ENCODE results near the gene CLDN19. TPM values are rescaled to one million over a fixed set of nuclear protein-coding genes. Genes with fewer than 3 reads are reported as not detected.

Gene CLDN19
- total RNA-seq (not detected), polyA plus RNA-seq (0.79 TPM)
- long read RNA-seq, donor 1, result 0 reads
- long read RNA-seq, donor 2, result 0 reads
- long read RNA-seq, donor 3, result 0 reads
- long read RNA-seq, donor 4, result 0 reads

DNA sequence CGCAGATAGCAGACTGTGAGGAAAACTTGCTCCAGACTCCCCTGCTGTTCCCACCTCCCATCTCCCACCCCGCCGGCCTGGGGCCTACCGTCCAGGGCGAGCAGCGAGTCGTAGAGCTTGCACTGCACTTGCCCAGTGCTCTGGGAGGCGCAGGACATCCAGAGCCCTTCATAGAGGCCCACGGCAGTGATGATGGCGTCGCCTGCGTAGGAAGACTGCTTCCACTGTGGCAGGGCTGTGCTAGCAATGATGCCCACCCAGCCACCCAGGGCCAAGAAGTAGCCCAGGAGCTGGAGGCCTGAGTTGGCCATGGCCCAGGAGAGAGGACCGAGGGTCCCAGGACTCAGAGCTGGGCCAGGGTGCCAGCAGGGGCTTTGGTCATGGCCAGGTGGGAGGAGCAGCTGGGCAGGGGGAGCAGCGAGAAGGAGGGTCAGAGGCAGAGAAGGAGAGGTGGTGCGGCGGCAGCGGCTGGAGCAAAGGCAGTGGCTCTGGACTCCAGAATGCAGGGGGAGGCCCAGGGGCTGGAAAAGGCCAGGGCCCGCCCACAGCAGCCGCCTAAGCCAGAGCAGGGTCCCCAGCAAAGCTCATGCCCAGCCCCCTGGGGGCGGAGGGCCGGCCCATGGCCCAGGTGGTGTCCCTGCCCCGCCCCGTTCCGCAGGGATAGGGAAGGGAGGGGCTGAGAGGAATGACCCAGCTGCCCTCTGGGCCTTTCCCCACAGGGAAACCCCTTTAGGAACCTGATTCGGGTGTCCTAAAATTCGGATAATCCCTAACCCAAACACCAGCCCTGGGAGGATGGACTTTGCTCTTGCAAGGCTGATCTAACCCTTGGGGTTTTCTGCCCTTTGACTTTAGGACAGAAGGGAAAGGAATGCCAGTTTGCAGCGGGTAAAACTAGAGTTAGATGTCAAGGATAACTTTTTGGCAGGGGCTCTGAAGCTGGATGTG lies at the start of gene CLDN19:
Gene CLDN19, minus strand, starts transcription at position 484 of the 948 bp plus-strand sequence. Its CDS starts 173 bp downstream, at position 311.
- intact Hi-C loops (cut with DNase I), result loop anchor here in 3 of 4 donors (5.0 to 10.0 kb wide), 3 partner anchors 155 to 595 kb away; no protein-coding TSS in a partner anchor
- Histone ChIP-seq H3K27me3 (ENCODE audit: control insufficient read depth, insufficient read depth) (no peaks in the 10 kb centered on the region), H3K27ac (ENCODE audit: low read length) (no peak within 1 kb of the TSS), H3K9me3 (ENCODE audit: control insufficient read depth, low read length) (no peaks in the 10 kb centered on the region), H3K4me3 (ENCODE audit: low read length) (no peak within 1 kb of the TSS), H3K4me1 (ENCODE audit: control insufficient read depth, insufficient read depth, low read length) (no peaks in the 10 kb centered on the region)
- ATAC-seq (no peak), DNase-seq (no peak)
- WGBS, result 67% methylated on average over 27 of the region's 27 CpGs

- no peaks in the 10 kb centered on the region for H3K27me3 ChIP-seq (ENCODE audit: control insufficient read depth, insufficient read depth)
- H3K9me3 ChIP-seq (ENCODE audit: control insufficient read depth, low read length), result no peaks in the 10 kb centered on the region
- no peaks in the 10 kb centered on the region for H3K4me1 ChIP-seq (ENCODE audit: control insufficient read depth, insufficient read depth, low read length)
- H3K4me3 ChIP-seq (ENCODE audit: low read length), result no peak overlapping the region
- no peak for DNase-seq
- H3K27ac ChIP-seq (ENCODE audit: low read length), result no peak overlapping the region
- ATAC-seq, result no peak
- 97% methylated on average over 1 of the region's 1 CpG for WGBS
- intact Hi-C loops (cut with DNase I), result loop anchor here in 1 of 4 donors (10.0 kb wide), 1 partner anchor 287 kb away; no protein-coding TSS in a partner anchor
Observed at GRCh38 chr1:42788021-42788420, 48.0 kb upstream of the CLDN19 start.

- Histone ChIP-seq H3K27ac (ENCODE audit: low read length) (no peak overlapping the region), H3K9me3 (ENCODE audit: control insufficient read depth, low read length) (no peaks in the 10 kb centered on the region), H3K4me1 (ENCODE audit: control insufficient read depth, insufficient read depth, low read length) (no peaks in the 10 kb centered on the region), H3K4me3 (ENCODE audit: low read length) (no peak overlapping the region), H3K27me3 (ENCODE audit: control insufficient read depth, insufficient read depth) (no peaks in the 10 kb centered on the region)
- intact Hi-C loops (cut with DNase I), result loop anchor here in 1 of 4 donors (10.0 kb wide), 1 partner anchor 289 kb away; no protein-coding TSS in a partner anchor
- no peak for DNase-seq
- ATAC-seq, result no peak
- 86% methylated on average over 5 of the region's 5 CpGs for WGBS
Observed at GRCh38 chr1:42786097-42786496, 46.1 kb upstream of the CLDN19 start.

DNA sequence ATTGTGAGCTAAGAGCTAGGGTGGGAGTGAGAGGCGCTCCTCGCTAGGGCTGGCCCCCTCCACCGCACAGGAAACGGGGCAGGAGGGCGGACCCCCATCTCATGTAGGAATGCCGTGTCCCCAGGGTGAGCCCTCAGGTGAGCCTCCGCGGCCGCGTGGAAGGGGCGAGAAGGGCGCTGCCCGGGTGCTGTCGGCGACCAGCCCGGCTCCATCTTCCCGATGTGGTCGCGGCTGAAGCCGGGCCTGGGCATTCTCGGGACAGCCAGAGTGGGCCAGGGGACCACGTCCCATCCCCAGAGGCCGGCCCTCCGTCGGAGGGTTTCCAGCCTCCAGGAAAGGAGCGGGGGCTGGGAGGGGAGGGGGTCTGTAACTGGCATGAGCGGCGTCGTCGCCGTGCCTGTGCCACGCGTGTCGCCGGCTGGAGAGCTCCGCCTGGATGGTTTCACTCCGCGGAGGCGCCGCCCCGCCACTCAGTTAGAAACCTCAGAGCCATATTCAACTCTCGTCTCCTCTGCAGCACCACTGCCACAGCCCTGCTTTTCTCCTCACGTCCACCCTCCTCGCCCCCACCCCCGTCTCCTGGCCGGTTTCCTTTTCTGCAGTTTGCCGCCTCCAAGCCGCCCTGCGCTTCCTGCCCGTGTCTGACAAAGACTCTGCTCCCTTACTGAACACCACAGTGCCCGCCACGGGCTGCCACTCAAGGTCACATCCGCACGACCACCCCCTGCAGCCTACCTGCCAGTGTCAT lies 45.1 kb upstream of the CLDN19 start, which contains the start of gene TMEM269:
Gene TMEM269, plus strand, starts transcription at position 46 of the 748 bp plus-strand sequence. CDS start 4,903 bp downstream, outside the sequence.
- DNase-seq (peak; percentile 32 to 74 (median 62)), ATAC-seq (peak; percentile 52 to 60)
- Histone ChIP-seq H3K4me1 (ENCODE audit: control insufficient read depth, insufficient read depth, low read length) (no peaks in the 10 kb centered on the region), H3K4me3 (ENCODE audit: low read length) (peak within 1 kb of the TSS; percentile 34), H3K27me3 (ENCODE audit: control insufficient read depth, insufficient read depth) (no peaks in the 10 kb centered on the region), H3K9me3 (ENCODE audit: control insufficient read depth, low read length) (no peaks in the 10 kb centered on the region), H3K27ac (ENCODE audit: low read length) (no peak within 1 kb of the TSS)
- intact Hi-C loops (cut with DNase I), result loop anchor here in 1 of 4 donors (10.0 kb wide), 1 partner anchor 290 kb away; no protein-coding TSS in a partner anchor
- 9% methylated on average over 54 of the region's 54 CpGs for WGBS

DNA sequence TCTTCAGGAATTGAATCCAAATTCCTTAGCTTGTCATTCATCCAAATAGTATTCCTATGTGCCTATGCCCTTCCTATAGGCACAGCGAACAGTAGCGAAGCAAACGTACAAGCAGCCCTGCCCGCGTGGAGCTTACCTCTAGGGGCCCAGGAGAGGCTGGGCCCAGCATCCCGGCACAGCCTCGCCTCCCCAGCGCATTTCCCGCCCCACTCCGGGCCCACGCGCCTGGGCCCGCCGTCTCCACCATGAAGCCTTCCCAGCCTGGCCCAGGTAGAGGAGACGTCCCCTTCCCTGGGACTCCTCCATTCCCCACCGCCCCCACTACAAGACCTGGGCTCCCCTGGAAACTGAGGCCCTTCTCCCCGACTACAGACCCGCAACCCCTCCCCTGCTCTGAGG lies 44.5 kb upstream of the CLDN19 start:
- intact Hi-C loops (cut with DNase I), result loop anchor here in 1 of 4 donors (10.0 kb wide), 1 partner anchor 290 kb away; no protein-coding TSS in a partner anchor
- Histone ChIP-seq H3K4me1 (ENCODE audit: control insufficient read depth, insufficient read depth, low read length) (no peaks in the 10 kb centered on the region), H3K4me3 (ENCODE audit: low read length) (no peak overlapping the region), H3K27me3 (ENCODE audit: control insufficient read depth, insufficient read depth) (no peaks in the 10 kb centered on the region), H3K9me3 (ENCODE audit: control insufficient read depth, low read length) (no peaks in the 10 kb centered on the region), H3K27ac (ENCODE audit: low read length) (no peak overlapping the region)
- ATAC-seq (peak; percentile 25 to 37), DNase-seq (no peak)
- WGBS, result 84% methylated on average over 18 of the region's 18 CpGs

DNA sequence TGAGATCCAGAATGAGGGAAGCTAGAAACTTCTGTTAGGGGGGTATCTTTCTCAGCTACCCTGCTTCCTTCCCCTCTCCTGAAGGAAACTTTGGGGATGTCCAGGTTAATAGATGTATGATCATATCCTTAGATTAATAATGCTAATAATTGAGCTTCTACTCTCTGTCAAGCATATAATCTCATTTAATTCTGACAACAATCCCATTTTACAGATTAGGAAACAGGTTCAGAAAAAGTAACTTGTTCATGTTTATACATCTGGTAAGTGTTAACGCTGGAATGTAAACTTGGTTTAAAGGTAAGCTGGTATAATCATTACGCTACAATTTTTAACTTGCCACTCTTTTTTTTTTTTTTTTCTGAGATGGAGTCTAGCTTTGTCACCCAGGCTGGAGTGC lies 43.1 kb upstream of the CLDN19 start:
- Histone ChIP-seq H3K27ac (ENCODE audit: low read length) (no peak overlapping the region), H3K27me3 (ENCODE audit: control insufficient read depth, insufficient read depth) (no peaks in the 10 kb centered on the region), H3K4me1 (ENCODE audit: control insufficient read depth, insufficient read depth, low read length) (no peaks in the 10 kb centered on the region), H3K4me3 (ENCODE audit: low read length) (no peak overlapping the region), H3K9me3 (ENCODE audit: control insufficient read depth, low read length) (no peaks in the 10 kb centered on the region)
- DNase-seq (no peak), ATAC-seq (no peak)
- intact Hi-C loops (cut with DNase I), result loop anchor here in 1 of 4 donors (10.0 kb wide), 1 partner anchor 292 kb away; no protein-coding TSS in a partner anchor
- WGBS, result 99% methylated on average over 2 of the region's 2 CpGs

GRCh38 chr1:42780176-42780575 lies 40.1 kb upstream of the CLDN19 start:
- no peak for DNase-seq
- H3K4me1 ChIP-seq (ENCODE audit: control insufficient read depth, insufficient read depth, low read length), result no peaks in the 10 kb centered on the region
- 96% methylated on average over 1 of the region's 1 CpG for WGBS
- no peak overlapping the region for H3K27ac ChIP-seq (ENCODE audit: low read length)
- intact Hi-C loops (cut with DNase I), result loop anchor here in 1 of 4 donors (10.0 kb wide), 1 partner anchor 295 kb away; no protein-coding TSS in a partner anchor
- no peaks in the 10 kb centered on the region for H3K9me3 ChIP-seq (ENCODE audit: control insufficient read depth, low read length)
- no peaks in the 10 kb centered on the region for H3K27me3 ChIP-seq (ENCODE audit: control insufficient read depth, insufficient read depth)
- no peak for ATAC-seq
- H3K4me3 ChIP-seq (ENCODE audit: low read length), result no peak overlapping the region

- WGBS, result 81% methylated on average over 2 of the region's 2 CpGs
Observed at GRCh38 chr1:42779725-42780124, 39.7 kb upstream of the CLDN19 start.

DNA sequence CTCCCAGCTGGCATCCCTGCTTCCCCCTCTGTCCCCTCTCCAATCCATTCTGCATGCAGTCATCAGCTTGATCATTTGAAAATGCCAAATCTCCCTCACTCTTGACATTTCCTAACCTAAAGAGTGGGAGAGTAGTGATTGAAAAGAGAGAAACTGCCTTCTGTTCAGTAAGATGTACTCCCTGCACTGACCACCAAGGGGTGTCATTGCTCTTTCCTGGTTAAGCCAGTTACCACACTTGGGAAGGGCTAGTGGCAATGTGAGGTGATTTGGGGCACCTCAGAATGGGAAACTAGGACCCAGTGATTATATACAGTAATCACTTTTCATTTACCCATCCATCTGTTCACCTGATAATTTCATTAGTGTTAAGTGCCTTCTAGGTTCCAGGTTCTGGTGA lies 37.8 kb upstream of the CLDN19 start:
- no peak overlapping the region for H3K4me3 ChIP-seq (ENCODE audit: low read length)
- H3K9me3 ChIP-seq (ENCODE audit: control insufficient read depth, low read length), result no peaks in the 10 kb centered on the region
- H3K27ac ChIP-seq (ENCODE audit: low read length), result no peak overlapping the region
- no peaks in the 10 kb centered on the region for H3K27me3 ChIP-seq (ENCODE audit: control insufficient read depth, insufficient read depth)
- DNase-seq (no peak), ATAC-seq (peak; percentile 52 to 57)
- H3K4me1 ChIP-seq (ENCODE audit: control insufficient read depth, insufficient read depth, low read length), result peaks cover 1% of the 10 kb centered on the region
- intact Hi-C loops (cut with DNase I), result loop anchor here in 1 of 4 donors (10.0 kb wide), 1 partner anchor 297 kb away; no protein-coding TSS in a partner anchor

More at GRCh38 chr1:42779725-42780124, 39.7 kb upstream of the CLDN19 start:
- Histone ChIP-seq H3K4me3 (ENCODE audit: low read length) (no peak overlapping the region), H3K27ac (ENCODE audit: low read length) (no peak overlapping the region), H3K4me1 (ENCODE audit: control insufficient read depth, insufficient read depth, low read length) (no peaks in the 10 kb centered on the region), H3K9me3 (ENCODE audit: control insufficient read depth, low read length) (no peaks in the 10 kb centered on the region), H3K27me3 (ENCODE audit: control insufficient read depth, insufficient read depth) (no peaks in the 10 kb centered on the region)
- intact Hi-C loops (cut with DNase I), result loop anchor here in 2 of 4 donors (10.0 kb wide), 1 partner anchor 295 kb away; no protein-coding TSS in a partner anchor
- no peak for DNase-seq
- ATAC-seq, result no peak

DNA sequence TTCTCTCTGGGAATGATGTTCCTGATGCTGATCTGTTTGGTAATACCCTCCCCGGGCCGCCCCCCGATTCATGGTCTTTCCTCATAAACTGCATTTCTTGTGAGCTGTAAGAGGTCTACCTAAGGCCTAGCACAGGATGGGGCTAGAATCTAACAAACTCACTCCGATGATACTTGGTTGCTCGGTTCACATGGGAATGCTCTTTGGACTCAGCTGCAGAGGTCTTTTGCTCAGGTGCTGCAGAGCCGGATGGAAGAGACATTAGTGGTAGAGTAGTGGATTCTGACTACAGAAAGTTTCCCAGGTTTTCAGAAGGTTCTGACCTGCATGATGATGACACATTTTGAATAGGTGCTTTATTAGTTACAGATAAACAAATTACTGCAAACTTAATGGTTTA lies 36.5 kb upstream of the CLDN19 start:
- Histone ChIP-seq H3K4me1 (ENCODE audit: control insufficient read depth, insufficient read depth, low read length) (peaks cover 1% of the 10 kb centered on the region), H3K27ac (ENCODE audit: low read length) (no peak overlapping the region), H3K9me3 (ENCODE audit: control insufficient read depth, low read length) (no peaks in the 10 kb centered on the region), H3K27me3 (ENCODE audit: control insufficient read depth, insufficient read depth) (no peaks in the 10 kb centered on the region), H3K4me3 (ENCODE audit: low read length) (no peak overlapping the region)
- no peak for DNase-seq
- 99% methylated on average over 6 of the region's 6 CpGs for WGBS
- ATAC-seq, result no peak
- intact Hi-C loops (cut with DNase I), result loop anchor here in 1 of 4 donors (10.0 kb wide), 1 partner anchor 298 kb away; no protein-coding TSS in a partner anchor
